Activated CD8-positive, alpha-beta memory T cell treated with anti-CD3 and anti-CD28 coated beads, Interleukin-2, amount 50 U/mL, for 4 hours (primary cell): ENCODE results near the gene COA1.
"Not testable (repeated sequence)": the region's sequence is repeated elsewhere in the genome, so short reads cannot be mapped to it uniquely, and the experiment has no call there.

Experiments used
- DNase-seq: peaks from one replicate; pipeline ENCODE4 v3.0.0-alpha.2; 2020

Gene COA1

DNA sequence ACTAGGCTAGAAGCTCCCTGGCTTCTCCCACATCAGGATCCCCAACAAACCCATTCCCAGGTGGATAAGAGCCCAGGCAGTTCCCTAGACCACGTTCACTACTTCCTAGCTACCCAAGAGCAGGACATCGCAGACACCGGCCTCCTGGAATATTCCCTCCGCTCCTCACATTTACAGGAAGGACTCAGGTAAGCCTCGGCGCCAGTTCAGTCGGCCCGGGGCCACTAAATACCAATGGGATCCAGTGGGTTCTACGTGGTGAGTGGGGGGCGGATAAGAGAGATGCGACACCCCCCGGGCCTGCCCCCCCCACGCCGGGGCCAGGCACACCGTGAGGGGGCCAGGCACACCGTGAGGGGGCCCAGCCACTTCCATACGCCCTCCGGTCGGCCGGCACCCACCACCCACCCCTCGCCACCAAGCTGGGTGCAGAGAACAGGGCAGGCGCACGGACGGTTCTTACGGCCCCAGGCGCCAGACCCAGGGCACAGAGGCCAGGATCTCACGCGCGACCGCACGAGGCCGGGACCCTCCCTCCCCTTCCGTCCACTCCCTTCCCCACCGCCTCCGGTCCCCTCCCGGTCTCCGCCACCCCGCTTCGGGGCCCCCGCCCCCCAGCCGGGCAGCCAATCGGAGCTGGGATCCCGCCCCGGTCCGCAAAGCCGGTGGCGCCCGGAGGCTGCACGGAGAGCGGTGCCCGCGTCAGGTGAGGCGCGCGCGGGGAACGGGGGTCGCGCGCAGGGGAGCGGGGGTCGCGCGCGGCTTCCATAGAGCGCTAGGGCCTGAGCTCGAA, 28.9 kb upstream of the COA1 start, which contains the start of gene BLVRA:
BLVRA (plus strand) TSS at position 652 of the 793 bp plus-strand sequence. CDS start 12,479 bp downstream, outside the sequence.
- peak; percentile 70 for DNase-seq

DNA sequence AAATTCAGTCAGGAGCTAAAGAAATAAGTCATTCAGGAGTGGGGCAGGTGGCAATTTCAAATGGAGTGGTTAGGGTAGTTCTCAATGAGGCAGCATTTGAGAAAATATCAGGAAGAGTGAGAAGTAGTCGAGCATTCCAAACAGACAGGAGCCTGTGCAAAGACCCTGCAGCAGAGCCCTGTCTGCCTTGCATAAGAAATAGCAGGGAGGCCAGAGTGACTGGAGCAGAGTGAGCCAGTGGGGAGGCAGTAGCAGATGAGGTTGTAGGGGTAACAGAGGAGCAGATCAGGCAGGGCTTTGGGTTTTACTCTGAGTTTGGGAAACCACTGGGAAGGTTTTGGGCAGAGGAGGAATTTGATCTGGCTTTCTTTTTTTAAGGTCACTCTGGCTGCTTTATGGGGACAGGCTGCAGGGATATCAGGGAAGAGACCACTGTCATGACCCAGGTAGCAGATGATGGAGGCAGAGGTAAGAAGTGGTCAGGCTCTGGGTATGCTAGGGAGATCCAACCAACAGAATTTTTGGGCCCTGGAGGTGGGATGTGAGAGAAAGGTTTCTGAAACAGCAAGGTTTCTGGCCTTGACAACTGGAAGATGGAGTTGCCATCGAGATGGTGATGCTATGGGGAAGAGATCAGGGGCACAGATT, 27.9 kb upstream of the COA1 start:
- no peak for DNase-seq

DNA sequence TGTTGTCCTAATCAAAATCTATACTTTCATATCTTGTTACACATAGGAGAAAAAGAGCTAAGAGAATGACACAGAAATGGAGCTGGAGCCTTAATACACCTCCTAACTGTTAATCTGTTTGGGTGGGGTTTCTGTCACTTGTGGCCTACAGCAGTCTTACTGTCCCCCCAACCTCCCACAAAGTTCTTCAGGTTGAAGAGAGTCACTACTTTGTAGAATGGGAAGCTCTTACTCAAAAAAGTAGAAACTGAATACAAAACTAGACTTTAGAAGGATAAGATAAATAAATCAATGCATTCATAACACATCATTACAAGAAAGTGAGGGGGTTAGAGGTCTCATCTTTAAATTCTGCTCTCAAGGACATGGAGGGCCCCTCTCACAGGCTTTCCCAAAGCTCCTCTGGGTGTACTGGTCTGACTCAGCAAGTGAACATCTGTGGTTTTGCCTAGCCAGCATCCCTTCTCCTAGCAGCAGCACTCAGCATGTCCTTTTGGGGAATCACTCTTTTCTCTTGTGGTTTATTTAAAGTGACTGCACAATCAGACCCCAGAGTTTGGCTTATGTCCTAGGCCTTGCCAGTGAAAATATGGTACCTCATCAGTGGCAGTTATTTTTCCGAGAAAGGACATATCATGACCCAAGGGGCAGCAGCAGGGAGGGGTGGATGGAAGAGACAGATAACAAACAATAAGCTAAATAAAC, 27.2 kb upstream of the COA1 start:
- DNase-seq = no peak

DNA sequence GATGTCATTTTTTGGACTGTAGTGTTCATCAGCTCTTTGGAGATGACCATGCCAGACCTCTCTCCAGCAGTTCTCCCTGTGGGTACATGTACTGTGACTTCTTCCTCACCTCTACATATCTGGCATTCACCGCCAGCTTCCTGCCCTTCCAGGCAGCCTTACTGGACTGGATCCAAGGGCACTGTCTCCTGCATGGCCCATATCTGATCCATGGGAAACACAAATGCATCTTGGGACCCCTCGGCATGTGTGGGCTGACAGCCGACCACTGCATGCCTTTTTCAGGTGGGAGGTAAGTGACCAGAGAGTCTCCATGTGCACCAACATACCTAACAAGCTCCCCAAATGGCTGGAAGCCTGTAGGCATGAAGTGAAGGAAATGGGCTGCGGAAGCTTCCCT, 25.3 kb upstream of the COA1 start:
- no peak for DNase-seq

DNA sequence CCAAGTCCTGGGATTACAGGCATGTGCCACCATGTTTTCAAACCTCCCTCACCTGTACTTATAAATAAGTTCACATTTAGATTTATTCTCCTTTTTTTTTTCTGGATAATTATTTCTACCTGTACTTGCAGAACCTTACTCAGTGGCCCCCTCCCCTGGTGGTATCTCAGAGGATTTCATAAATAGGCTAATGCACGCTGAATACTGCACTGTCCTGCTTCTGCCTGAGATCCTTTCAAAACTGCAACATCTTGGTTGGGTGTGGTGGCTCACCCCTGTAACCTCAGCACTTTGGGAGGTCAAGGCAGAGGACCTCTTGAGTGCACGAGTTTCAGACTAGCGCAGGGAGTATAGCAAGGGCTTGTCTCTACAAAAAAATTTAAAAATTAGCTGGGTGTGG, 24.5 kb upstream of the COA1 start:
- DNase-seq = no peak

DNA sequence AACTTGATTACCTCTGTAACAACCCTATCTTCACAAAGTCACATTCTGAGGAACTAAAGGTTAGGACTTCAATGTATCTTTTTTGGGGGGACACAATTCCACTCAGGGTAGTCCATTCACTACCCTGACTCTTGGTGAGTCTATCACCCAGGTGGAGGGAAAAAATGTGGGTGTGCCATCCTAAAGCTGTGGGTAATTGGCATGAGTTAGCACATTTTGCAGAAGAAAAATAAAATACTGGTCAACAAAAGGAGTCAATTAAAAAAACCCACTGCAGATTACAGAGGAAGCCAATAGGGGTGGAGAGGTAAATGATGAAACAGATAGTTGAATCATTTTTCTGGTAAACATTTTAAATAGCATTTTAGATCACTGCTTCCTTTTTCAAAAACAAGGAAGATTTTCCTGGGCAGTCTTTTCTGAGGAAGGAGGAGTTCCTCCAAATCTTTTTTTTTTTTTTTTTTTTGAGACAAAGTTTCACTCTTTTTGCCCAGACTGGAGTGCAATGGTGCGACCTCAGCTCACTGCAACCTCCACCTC, 24.0 kb upstream of the COA1 start:
- DNase-seq = no peak

DNA sequence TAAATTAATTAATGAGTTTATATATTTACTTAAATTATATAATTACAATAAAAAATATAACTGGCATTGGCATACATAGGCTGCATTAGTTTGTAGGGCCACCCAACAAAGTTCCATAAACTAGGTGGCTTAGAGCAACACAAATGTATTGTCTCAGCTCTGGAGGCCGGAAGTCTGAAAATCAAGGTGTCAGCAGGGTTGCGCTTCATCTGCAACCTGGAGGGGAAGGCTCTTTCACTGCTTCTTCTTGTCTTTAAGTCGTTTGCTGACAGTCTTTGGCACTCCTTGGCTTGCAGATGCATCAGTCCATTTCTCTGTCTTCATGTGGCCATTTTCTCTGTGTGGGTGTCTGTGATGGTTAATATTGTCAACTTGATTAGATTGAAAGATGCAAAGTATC, 23.1 kb upstream of the COA1 start:
- no peak for DNase-seq

DNA sequence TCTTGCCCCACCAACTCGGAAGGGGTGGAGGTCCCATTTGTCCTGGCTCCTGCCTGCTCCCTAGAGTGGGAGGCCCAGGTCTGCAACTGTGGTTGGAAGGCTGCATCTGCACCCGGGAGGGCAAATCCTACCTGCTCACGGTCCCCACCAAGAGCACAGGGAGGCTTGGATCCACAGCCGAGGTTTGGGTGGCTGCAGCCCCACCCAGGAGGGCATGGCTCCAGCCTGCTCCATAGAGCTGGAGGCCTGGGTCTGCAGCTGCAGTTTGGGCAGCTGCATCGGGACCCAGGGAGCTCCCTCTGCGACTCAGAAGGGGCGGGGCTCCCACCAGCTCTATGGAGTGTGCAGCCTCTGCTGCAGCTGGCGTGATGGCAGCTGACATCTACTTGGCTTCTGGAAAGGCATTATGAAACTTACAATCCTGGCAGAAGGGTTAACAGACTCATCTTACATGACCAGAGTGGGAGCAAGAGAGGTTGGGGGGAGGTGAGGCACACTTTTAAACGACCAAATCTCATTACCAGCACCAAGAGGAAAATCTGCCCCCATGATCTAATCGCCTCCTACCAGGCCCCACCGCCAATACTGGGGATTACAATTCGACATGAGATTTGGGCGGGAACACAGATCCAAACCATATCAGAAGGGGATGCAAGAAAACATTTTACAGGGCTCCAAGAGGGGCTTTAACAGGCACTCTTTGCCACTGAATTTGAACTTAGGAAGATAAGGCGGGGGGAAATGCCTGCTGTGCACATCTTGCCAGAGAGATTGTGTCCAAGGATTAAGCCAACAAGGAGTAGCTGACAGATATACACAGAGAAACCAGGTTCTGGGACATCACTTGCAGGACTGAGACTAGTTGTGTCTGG, 20.9 kb upstream of the COA1 start:
- no peak for DNase-seq

DNA sequence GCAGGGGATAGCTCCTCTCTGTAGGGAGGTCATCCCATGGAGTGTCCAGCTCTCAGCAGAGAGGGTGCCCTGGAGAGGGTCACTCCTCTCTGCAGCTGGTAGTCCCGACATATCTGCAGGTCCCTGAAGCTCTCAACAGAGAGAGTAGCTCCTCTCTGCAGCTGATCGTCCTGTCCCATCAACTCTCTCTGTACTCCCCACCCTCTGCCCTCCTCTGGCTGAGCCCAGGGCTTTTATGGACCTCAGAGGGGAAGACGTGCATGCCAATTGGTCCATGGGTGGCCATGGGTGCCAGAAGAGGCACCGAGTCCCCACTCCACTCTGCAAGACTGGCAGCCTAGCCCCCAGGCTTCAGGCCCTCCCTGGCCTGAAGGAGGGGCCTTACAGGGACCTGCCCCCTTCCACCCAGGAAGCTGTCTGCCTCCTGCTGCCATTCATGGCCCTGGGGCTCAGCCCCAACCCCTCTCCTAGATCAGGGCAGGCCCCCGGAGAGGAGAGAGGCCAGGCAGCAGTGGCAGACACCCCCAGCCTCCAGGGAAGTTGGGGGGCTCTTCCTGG, 20.1 kb upstream of the COA1 start:
- no peak for DNase-seq

DNA sequence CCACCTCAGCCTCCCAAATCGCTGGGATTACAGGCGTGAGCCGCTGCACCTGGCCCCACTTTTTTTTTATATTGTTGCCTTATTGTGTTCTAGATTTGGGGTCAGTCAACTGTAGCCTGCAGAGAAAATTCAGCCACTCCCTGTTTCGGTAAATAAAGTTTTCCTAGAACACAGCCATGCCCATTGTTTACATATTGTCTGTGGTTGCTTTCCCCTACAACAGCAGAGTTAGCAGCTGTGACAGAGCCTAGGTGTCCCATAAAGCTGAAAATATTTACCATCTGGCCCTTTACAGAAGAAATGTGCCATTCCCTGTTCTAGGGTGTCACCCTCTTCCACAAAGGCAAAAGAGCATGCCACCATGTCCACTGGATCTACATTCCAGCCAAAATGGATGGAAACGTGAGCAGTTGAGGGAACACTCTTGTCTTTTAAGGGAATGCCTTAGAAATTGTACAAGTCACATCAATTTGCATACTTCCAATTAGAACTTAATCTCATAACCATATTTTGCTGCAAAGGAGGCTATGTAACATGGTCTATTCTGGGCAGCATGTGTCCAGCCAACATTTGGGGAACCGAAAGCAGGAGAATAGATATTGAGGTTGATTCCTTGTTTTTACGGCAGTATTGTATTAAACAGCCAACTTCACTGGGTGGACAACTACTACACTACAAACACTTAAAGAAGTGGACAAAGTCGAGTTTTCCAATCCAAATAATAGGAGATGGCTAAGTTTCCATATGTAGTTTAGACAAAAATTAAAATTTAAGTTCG, 18.2 kb upstream of the COA1 start:
- DNase-seq = no peak

DNA sequence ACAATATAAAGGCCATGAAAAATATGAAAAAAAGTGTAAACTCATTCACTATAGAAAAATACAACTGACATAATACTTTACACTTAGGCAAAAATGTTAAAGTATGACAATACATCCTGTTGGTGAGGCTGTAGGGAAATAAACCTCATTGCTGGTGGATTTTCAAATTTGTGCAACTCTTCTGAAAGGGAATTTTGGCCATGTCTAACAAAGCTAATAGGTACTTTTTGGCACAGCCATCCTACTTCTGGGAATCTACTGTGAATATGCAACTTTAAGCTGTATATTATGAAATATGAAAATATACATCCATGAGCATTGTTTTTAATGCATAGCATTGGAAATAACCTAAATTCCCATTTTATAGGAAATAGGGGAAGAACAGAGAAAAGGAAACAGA, 13.4 kb upstream of the COA1 start:
- DNase-seq = no peak

DNA sequence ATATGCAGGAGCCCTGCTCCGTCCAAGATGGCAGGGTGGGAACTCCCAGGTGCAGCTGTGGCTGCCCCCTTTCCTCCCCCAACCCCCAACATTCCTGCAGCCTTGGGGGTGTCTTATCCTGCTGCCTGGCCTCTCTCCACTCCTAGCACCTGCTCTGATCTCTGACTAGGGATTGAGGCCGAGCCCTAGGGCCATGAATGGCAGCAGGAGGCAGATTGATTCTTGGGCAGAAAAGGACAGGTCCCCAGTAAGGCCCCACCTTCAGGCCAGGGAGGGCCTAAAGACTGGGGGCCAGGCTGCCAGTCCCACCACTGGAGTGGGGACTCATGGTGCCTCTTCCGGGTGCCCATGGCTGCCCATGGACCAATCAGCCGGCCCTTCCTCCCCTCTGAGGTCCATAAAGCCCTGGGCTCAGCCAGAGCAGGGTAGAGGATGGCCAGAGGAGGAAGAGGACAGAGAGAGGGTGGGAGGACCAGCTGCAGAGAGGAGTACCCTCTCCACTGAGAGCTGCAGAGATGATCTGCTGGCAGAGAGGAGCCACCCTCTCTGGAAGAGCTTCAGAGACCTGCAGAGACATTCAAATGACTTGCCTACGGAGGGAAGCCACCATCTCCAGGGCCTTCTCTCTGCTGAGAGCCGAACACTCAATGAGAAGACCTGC, 8.3 kb upstream of the COA1 start:
- DNase-seq = no peak

DNA sequence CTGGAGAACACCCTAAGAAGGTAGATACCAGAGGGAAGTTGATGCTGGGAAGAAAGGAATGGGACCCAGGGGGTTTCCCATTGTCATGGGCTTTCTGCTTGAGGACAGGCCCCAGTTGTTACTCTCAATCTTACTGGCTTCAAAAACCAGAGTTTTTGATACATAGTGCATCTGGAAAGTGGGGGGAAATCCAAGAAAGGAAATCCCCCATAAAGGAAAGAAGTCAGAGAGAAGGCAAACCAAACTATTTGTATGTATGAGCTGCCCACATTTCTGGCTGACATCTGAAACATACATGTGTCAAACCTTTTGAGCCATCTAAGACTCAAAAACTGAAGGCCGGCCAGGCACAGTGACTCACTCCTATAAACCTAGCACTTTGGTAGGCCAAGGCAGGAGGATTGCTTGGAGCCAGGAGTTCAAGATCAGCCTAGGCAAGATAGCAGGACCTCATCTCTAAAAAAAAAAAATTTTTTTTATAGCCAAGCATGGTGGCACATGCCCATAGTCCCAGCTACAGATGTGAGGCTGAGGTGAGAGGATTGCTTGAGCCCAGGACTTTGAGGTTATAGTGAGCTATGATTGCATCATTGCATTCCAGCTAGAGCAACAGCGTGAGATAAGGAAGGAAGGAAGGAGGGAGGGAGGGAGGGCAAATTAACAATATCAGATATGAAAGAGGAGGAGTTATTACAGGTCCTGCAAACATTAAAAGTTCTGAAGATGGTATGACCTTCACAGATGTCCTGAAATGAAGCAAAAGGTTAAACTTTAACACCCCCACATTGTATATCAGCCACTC, 6.7 kb upstream of the COA1 start:
- DNase-seq = no peak

DNA sequence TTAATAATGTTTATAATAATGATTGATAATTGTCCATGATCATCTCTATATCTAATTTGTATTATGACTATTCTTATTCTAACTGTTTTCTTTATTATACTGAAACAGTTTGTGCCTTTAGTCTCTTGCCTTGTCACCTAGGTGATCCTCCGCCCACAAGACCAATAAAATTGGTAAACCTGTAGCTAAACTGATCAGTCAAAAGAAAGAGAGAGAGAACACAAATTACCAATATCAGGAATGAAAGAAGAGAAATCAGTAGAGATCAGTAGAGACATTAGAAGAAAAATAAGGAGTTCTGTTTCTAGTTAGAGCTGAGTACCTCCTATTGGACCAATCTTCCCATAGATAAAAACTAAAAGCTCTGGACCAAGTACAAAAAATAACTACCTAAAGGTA, 6.1 kb upstream of the COA1 start:
- DNase-seq = no peak

DNA sequence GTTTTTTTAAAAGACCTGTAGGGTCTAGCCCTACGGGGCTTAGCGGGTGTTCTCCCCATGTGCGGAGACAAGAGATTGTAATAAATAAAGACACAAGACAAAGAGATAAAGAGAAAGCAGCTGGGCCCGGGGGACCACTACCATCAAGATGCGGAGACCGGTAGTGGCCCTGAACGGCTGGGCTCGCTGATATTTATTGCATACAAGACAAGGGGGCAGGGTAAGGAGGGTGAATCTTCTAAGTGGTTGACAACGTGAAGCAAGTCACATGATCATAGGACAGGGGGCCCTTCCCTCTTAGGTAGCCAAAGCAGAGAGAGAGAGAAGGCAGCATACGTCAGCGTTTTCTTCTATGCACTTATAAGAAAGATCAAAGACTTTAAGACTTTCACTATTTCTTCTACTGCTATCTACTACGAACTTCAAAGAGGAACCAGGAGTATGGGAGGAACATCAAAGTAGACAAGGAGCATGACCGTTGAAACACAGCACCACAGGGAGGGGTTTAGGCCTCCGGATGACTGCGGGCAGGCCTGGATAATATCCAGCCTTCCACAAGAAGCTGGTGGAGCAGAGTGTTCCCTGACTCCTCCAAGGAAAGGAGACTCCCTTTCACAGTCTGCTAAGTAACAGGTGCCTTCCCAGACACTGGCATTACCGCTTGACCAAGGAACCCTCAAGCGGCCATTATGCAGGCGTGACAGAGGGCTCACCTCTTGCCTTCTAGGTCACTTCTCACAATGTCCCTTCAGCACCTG, 5.4 kb upstream of the COA1 start:
- DNase-seq = not testable (repeated sequence)

DNA sequence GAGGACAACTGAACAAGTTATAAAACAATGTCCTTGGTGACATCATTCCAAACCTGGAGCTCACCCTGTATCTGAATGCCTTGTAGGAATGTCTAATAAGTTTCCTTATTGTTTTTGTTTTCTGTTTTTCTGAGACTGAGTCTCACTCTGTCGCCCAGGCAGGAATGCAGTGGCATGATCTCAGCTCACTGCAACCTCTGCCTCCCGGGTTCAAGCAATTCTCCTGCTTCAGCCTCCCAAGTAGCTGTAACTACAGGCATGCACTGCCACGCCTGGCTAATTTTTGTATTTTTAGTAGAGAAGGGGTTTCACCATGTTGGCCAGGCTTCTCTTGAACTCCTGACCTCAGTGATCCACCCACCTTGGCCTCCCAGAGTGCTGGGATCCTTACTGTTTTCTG, 2.2 kb upstream of the COA1 start:
- DNase-seq = not testable (repeated sequence)

DNA sequence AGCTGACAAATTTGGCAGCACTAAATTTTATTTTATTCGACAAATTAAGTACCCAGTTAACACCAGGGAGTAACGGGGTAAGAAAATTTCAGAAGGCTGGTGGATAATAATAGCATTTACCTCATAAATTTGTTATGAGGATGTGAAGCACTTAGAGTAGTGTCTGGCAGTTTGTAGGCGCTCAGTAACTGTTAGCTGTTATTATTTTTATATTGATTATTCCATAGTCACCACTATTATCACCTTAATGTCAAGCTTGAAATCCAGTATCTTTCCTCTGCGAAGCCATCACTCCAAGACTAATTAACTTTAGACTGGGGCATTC, 563 bp upstream of the COA1 start:
- no peak for DNase-seq

DNA sequence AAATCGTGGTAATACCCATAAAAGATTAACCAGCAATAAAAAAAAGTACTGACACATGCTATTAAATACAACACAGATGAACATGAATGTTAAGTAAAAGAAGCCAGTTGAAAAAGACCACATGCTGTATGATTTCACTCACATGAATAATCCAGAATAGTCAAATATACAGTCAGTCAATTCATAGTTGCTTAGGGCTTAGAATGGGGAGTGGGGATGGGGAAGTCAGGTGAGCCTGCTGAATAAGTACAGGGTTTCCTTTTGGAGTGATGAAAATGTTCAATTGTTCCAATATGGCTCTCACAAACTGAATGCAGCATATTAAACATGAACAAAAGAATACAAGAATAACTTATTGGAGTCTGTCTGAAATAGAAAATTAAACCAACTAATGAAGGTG, 1.8 kb downstream of the COA1 start:
- no peak for DNase-seq

DNA sequence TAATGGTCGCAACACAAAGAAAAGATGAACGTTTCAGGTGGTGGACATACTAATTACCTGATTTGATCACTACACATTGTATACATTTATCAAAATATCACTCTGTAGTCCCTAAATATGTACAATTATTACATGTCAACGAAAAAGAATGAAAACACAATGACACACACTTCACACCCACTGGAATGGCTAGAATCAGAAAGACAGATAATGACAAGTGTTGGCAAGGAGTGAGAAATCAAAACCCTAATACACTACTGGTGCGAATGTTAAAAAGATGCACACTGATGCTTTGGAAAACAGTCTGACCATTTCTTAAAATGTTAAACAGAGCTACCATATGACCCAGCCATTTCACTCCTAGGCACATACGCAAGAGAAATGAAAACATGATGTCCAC, 2.3 kb downstream of the COA1 start:
- no peak for DNase-seq

DNA sequence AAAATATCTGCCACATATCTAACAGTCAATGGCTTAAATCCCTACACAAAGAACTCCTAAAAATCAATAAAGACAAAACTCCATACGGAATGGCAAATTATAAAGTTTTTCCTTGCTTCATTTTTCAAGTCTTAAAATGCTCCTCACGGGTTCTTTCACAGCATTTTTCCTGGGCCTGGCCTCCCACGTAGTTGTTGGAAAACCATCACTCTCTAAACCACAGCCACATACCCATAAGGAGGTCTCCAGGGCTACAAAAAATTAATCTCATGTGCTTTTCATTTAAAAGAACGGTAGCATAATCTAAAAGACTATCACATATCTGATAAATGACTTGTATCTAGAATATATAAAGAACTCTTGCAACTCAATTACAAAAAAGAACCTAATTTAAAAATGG, 2.9 kb downstream of the COA1 start:
- no peak for DNase-seq
